H1 (cell line): Measurements from ENCODE around the gene RFPL1. TPM values are rescaled to one million over a fixed set of nuclear protein-coding genes. Genes with fewer than 3 reads are reported as not detected.

ENCODE experiments used
- CTCF ChIP-seq, 3 experiments: IDR thresholded peaks; 1 replicate in 2 of 3; 2 replicates in 1 of 3; pipeline versions ENCODE4 v1.5.1 to v1.6.1; 2011; ENCODE audit warnings: low read length in 3 of 3, mild to moderate bottlenecking in 3 of 3, inconsistent platforms in 2 of 3, low read depth in 1 of 3, moderate library complexity in 1 of 3; ENCODE audit not compliant: insufficient read depth in 1 of 3; ENCODE audit errors: control extremely low read depth in 1 of 3
- EZH2 ChIP-seq: fragments of 200-600 bp; sonication (generic); IDR thresholded peaks from 2 replicates; pipeline ENCODE4 v1.7.1; 2012; ENCODE audit warnings: low read depth, mild to moderate bottlenecking, moderate library complexity, low read length, inconsistent platforms; ENCODE audit not compliant: severe bottlenecking
- PHF8 ChIP-seq: fragments of 200-600 bp; sonication (generic); conservative IDR thresholded peaks from 2 replicates; pipeline ENCODE4 v1.7.1; 2012; ENCODE audit warnings: low read depth, mild to moderate bottlenecking, inconsistent platforms, low read length, moderate library complexity
- SP2 ChIP-seq: IDR thresholded peaks from 2 replicates; pipeline ENCODE4 v1.6.1; 2012; ENCODE audit warnings: mild to moderate bottlenecking, low read length, inconsistent platforms
- USF2 ChIP-seq: IDR thresholded peaks from 2 replicates; pipeline ENCODE4 v1.6.1; 2011; ENCODE audit warnings: low read length, improper control_type of control experiment
- polyA plus RNA-seq, 7 experiments: library from polyadenylated mRNA; depleted of rRNA in 3 of 7; stranded (reverse) in 5 of 7; unstranded in 2 of 7; fragments of >200 nt in 5 of 7; fragments of 200-250 nt in 2 of 7; gene quantifications; 1 replicate in 5 of 7; 2 replicates in 1 of 7; 4 replicates in 1 of 7; pipeline versions ENCODE4 v1.2.1 to v1.2.3, GENCODE V29; 2011 to 2013; ENCODE audit warnings: missing spikeins in 2 of 7, mixed read lengths in 2 of 7
- total RNA-seq: library from RNA; stranded (reverse); fragmentation: NEBNext Ultra II Directional; extraction: Animal tissue kit (Norgen Biotek cat#: 25700); gene quantifications from 2 replicates; pipeline ENCODE4 v1.2.1, GENCODE V29; 2021

The RFPL1 gene
- total and polyA plus RNA-seq, 2 of the 8 experiments (the other 6 are each of a cell fraction or from before 2014, with no cell fraction given): not detected

- TF ChIP-seq CTCF (IDR thresholded peaks at IDR 0.05; ENCODE audit: control extremely low read depth in 1 of 3, insufficient read depth in 1 of 3, low read depth in 1 of 3, low read length in 3 of 3) (no peak), EZH2 (no peak), PHF8 (no peak), USF2 (no peak), SP2 (no peak)
Measured at GRCh38 chr22:29479417-29480261, 41.3 kb downstream of the RFPL1 start, which contains the start of gene NEFH (continued).
